Mucosa of descending colon (tissue), 3 donors: ENCODE data around the gene RPS29. TPM values are rescaled to one million over a fixed set of nuclear protein-coding genes. Genes with fewer than 3 reads are reported as not detected.

Experiments used
- ATAC-seq: fragments of 200-7000 bp; cut with Tn5 transposase; one replicate; pipeline ENCODE4 v1.9.1; 2020; ENCODE audit warnings: mild to moderate bottlenecking, moderate library complexity
- DNase-seq, 3 donors: peaks; one replicate each; pipeline ENCODE4 v3.0.0-alpha.2; 2020
- H3K36me3 ChIP-seq: fragments of 200-600 bp; one replicate; pipeline ENCODE4 v1.8.0; 2021; ENCODE audit warnings: low read depth, mild to moderate bottlenecking
- H3K4me1 ChIP-seq: fragments of 200-600 bp; one replicate; pipeline ENCODE4 v1.8.0; 2021; ENCODE audit warnings: low read depth, mild to moderate bottlenecking
- H3K4me3 ChIP-seq: fragments of 200-600 bp; one replicate; pipeline ENCODE4 v1.8.0; 2021; ENCODE audit warnings: mild to moderate bottlenecking
- H3K9me3 ChIP-seq: fragments of 200-600 bp; one replicate; pipeline ENCODE4 v1.8.0; 2021; ENCODE audit warnings: mild to moderate bottlenecking
- intact Hi-C, 2 donors: fragments of 100-400 bp; cut with DNase I in 1 of 2; cut with micrococcal nuclease in 1 of 2; formaldehyde crosslinking; loops; one replicate each; pipeline versions ENCODE4 v1.11.0 to v1.11.1; 2022; cut with DNase I, micrococcal nuclease
- total RNA-seq, 3 donors: library from RNA; stranded (reverse); fragmentation: NEBNext Ultra II Directional in 2 of 3; extraction: Animal tissue kit (Norgen Biotek cat#: 25700) in 2 of 3; gene quantifications; one replicate each; pipeline versions ENCODE4 v1.2.1 to v1.2.4, GENCODE V29; 2021 to 2023
- TF ChIP-seq, protein P1 (sequence below): fragments of 200-600 bp; IDR thresholded peaks from one replicate; pipeline ENCODE4 v1.8.0; 2022; ENCODE audit warnings: antibody characterized with exemption, mild to moderate bottlenecking
- donor health status: DM: no; HTN: no; CAD: no; lungs with moderate emphysema.
- donor health status: DM: no; HTN: no; CAD: no.
- donor health status: DM: no; HTN: yes; CAD: no.

RPS29 gene
- total RNA-seq, 3 donors from 2014 or later: 1,102 to 1,301 (median 1,154) TPM

DNA sequence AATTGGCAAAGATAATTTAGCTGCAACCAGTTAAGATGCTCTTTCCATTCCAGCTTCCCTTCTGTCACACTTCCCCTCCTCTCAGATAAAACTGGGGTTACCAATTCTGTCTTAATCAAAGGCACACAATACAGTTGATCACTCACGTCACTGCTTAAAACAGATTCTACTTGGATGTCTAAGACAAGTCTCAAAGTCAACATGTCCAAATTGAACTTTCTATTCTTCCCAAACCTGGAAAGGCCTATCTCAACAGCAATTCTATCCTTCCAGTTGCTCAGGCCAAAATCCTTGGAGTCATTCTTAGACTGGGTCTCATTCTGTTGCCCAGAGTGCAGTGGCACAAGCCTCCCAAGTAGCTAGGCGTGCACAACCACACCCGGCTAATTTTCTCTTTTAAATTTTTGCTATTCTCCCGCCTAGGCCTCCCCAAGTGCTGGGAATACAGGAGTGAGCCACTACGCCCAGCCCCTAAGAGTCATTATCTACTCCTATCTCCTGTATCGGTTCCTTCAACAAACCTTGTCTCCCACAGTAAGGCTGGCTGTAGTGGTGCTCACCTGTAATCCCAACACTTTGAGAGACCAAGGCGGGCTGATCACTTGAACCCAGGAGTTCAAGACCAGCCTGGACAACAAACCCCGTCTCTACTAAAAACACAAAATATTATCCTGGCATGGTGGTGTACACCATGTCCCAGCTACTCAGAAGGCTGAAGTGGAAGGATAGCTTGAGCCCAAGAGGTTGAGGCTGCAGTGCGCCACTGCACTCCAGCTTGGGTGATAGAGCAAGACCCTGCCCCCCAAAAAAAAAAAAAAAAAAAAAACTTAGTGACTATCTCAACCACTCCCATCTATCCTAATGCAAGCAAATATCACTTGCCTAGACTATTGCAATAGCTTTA is 4.7 kb downstream of the RPS29 start:
- intact Hi-C loops: no loop called here
- no peaks in the 10 kb centered on the region for H3K9me3 ChIP-seq
- TF ChIP-seq, protein P1, sequence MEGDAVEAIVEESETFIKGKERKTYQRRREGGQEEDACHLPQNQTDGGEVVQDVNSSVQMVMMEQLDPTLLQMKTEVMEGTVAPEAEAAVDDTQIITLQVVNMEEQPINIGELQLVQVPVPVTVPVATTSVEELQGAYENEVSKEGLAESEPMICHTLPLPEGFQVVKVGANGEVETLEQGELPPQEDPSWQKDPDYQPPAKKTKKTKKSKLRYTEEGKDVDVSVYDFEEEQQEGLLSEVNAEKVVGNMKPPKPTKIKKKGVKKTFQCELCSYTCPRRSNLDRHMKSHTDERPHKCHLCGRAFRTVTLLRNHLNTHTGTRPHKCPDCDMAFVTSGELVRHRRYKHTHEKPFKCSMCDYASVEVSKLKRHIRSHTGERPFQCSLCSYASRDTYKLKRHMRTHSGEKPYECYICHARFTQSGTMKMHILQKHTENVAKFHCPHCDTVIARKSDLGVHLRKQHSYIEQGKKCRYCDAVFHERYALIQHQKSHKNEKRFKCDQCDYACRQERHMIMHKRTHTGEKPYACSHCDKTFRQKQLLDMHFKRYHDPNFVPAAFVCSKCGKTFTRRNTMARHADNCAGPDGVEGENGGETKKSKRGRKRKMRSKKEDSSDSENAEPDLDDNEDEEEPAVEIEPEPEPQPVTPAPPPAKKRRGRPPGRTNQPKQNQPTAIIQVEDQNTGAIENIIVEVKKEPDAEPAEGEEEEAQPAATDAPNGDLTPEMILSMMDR: no peak
- peaks cover 14% of the 10 kb centered on the region for H3K4me1 ChIP-seq
- H3K36me3 ChIP-seq: peaks cover 4% of the 10 kb centered on the region
- DNase-seq (no peak), ATAC-seq (no peak)
- H3K4me3 ChIP-seq: no peak overlapping the region

DNA sequence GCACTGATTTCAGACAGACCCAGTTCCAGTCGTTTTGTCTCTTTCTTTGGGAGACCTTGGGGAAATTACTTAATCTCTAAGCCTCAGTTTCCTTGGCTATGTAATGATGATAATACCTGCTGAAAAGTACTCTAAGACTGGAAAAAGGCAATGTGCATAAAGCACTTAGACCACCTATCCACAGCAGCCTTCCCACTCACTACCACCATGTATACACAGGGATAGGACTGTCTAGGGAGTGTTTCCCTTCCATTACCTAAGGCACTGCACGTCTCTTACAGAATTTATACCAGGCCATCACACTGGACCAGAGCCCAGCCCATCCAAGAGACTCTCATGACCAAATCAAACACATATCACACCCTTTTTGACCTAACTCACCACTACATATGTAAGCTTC is 6.3 kb downstream of the RPS29 start:
- intact Hi-C loops: no loop called here
- Histone ChIP-seq H3K36me3 (no peaks in the 10 kb centered on the region), H3K9me3 (no peaks in the 10 kb centered on the region), H3K4me3 (no peak overlapping the region), H3K4me1 (peaks cover 14% of the 10 kb centered on the region)
- ATAC-seq: peak; percentile 20
- TF ChIP-seq, protein P1: no peak
- DNase-seq: no peak

DNA sequence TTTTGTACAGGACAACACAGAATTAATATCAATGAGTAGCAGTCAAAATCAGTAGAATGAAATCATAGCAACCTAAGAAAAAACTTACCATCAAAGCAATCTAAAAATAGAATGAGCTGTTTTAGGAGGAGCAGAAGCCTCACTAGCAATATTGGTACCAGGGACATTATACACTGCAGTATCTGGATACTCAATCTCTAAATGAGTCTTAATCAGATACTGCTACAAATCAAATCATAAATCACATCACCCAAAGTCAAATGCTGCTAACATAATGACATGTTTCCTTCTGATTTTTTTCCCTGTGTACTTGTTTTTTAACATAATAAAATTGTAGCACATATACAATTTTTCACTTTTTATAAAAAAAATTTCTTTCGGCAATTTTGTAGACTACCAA is 8.0 kb downstream of the RPS29 start:
- H3K36me3 ChIP-seq: no peaks in the 10 kb centered on the region
- TF ChIP-seq, protein P1: no peak
- H3K9me3 ChIP-seq: no peaks in the 10 kb centered on the region
- H3K4me1 ChIP-seq: no peaks in the 10 kb centered on the region
- ATAC-seq (no peak), DNase-seq (no peak)
- no peak overlapping the region for H3K4me3 ChIP-seq
- intact Hi-C loops: no loop called here

DNA sequence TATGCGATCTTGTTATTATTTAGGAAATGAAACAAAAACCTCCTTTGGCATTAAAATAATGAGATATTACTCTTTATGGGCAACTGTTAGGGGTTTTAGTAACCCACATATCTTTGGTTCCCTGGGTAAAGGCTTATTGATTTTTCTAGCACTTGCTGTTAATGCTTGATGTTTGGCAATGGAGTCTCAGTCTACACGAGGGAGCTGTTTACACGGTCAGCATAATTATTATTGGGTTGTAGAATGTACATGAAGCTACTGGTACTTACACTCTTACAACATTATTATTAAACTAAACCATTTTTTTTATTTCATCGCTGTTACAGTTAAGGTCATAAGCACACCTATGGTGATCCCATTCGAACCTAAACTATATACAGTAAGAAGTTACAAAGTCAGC is 12.1 kb downstream of the RPS29 start:
- TF ChIP-seq, protein P1: no peak
- DNase-seq (no peak), ATAC-seq (no peak)
- intact Hi-C loops: no loop called here
- Histone ChIP-seq H3K36me3 (no peaks in the 10 kb centered on the region), H3K9me3 (no peaks in the 10 kb centered on the region), H3K4me1 (no peaks in the 10 kb centered on the region), H3K4me3 (no peak overlapping the region)

DNA sequence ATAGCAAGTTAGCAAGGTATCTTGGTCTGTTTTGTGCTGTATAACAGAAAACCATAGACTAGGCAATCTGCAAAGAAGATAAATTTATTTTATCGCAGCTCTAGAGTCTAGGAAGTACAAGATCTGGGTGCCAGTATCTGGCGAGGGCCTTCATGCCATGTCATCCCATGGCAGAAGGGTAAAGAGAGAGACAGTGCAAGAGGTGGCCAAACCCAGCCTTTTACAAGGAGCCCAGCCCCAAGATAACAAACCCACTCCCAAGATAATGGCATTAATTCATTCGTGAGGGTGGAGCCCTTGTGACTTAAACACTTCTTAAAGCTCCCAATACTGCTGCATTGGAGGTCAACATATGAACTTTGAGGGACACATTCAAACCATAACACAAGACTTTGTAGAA is 16.9 kb downstream of the RPS29 start:
- DNase-seq (no peak), ATAC-seq (no peak)
- TF ChIP-seq, protein P1: no peak
- H3K4me1 ChIP-seq: no peaks in the 10 kb centered on the region
- H3K36me3 ChIP-seq: no peaks in the 10 kb centered on the region
- intact Hi-C loops: no loop called here
- no peaks in the 10 kb centered on the region for H3K9me3 ChIP-seq
- no peak overlapping the region for H3K4me3 ChIP-seq
